ENCODE data around the gene PFKFB2. TPM values are rescaled to one million over a fixed set of nuclear protein-coding genes. Genes with fewer than 3 reads are reported as not detected.
A peak's percentile ranks its signal among the peaks of the same experiment; 100 is the strongest.

PFKFB2 gene
- total RNA-seq, 1 donor: 14.5 TPM

DNA sequence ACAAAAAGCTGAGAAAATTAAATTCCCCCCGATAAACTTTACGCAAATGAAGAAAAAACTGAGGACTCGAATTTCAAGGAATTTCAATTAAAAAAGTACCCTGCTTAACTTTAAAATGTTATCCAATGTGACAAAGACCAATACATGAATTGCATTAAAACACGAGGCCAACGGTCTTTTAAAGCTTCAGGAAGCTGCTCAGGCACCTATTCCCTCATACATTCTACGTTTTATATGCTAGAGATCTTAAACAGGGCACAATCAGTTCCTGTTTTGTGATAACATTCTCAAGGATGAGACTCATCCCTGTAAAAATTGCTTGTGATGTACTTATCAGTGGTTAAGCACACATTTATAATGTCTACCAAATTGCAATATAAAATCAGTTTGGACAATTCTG lies 5.0 kb upstream of the PFKFB2 start:
- Histone ChIP-seq H2AFZ (ENCODE audit: low read length) (no peak overlapping the region), H3K4me3 (ENCODE audit: insufficient read depth, low read length) (no peak overlapping the region), H3K27me3 (ENCODE audit: insufficient read depth, low read length) (no peaks in the 10 kb centered on the region), H3K36me3 (ENCODE audit: insufficient read depth, low read length) (peaks cover 22% of the 10 kb centered on the region), H3K4me2 (ENCODE audit: insufficient read depth, low read length) (no peak overlapping the region), H3K27ac (ENCODE audit: low read depth, low read length) (no peak overlapping the region), H3K79me2 (ENCODE audit: insufficient read depth, low read length) (peaks cover 56% of the 10 kb centered on the region), H3K4me1 (ENCODE audit: insufficient read depth, low read length) (peaks cover 30% of the 10 kb centered on the region), H3K9me3 (ENCODE audit: low read depth, low read length) (no peaks in the 10 kb centered on the region), H4K20me1 (ENCODE audit: insufficient read depth, low read length) (peaks cover 28% of the 10 kb centered on the region)
- TF ChIP-seq, protein P1, sequence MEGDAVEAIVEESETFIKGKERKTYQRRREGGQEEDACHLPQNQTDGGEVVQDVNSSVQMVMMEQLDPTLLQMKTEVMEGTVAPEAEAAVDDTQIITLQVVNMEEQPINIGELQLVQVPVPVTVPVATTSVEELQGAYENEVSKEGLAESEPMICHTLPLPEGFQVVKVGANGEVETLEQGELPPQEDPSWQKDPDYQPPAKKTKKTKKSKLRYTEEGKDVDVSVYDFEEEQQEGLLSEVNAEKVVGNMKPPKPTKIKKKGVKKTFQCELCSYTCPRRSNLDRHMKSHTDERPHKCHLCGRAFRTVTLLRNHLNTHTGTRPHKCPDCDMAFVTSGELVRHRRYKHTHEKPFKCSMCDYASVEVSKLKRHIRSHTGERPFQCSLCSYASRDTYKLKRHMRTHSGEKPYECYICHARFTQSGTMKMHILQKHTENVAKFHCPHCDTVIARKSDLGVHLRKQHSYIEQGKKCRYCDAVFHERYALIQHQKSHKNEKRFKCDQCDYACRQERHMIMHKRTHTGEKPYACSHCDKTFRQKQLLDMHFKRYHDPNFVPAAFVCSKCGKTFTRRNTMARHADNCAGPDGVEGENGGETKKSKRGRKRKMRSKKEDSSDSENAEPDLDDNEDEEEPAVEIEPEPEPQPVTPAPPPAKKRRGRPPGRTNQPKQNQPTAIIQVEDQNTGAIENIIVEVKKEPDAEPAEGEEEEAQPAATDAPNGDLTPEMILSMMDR (IDR thresholded peaks at IDR 0.05; ENCODE audit: extremely low read depth, low read depth, low read length): no peak
- no peak for DNase-seq (ENCODE audit: insufficient read length, low spot score, missing footprints)

DNA sequence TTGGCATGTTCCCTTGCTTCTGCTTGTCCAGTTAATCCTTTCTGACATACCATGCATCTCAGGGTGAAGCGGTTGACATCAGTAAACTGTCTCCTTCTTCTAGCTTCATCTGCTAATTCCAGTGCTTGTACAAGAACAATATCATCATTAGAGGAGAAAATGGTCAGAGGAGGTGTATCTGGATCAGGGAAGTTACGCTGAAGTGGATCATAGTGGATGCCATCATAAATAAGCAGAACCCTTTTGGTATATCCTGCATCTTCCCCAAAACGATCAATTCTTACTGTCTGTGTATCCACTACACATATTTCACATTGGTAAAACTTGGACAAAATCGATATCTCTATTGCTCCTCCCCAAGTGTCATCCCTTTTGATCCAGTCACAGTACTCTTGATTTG lies 4.0 kb upstream of the PFKFB2 start:
- Histone ChIP-seq H3K4me2 (ENCODE audit: insufficient read depth, low read length) (peak overlapping the region; percentile 95), H4K20me1 (ENCODE audit: insufficient read depth, low read length) (peaks cover 28% of the 10 kb centered on the region), H3K36me3 (ENCODE audit: insufficient read depth, low read length) (peaks cover 22% of the 10 kb centered on the region), H3K27me3 (ENCODE audit: insufficient read depth, low read length) (no peaks in the 10 kb centered on the region), H3K4me3 (ENCODE audit: insufficient read depth, low read length) (no peak overlapping the region), H3K4me1 (ENCODE audit: insufficient read depth, low read length) (peaks cover 36% of the 10 kb centered on the region), H2AFZ (ENCODE audit: low read length) (no peak overlapping the region), H3K27ac (ENCODE audit: low read depth, low read length) (no peak overlapping the region), H3K79me2 (ENCODE audit: insufficient read depth, low read length) (peaks cover 56% of the 10 kb centered on the region), H3K9me3 (ENCODE audit: low read depth, low read length) (no peaks in the 10 kb centered on the region)
- no peak for DNase-seq (ENCODE audit: insufficient read length, low spot score, missing footprints)
- TF ChIP-seq, protein P1 (IDR thresholded peaks at IDR 0.05; ENCODE audit: extremely low read depth, low read depth, low read length): no peak

DNA sequence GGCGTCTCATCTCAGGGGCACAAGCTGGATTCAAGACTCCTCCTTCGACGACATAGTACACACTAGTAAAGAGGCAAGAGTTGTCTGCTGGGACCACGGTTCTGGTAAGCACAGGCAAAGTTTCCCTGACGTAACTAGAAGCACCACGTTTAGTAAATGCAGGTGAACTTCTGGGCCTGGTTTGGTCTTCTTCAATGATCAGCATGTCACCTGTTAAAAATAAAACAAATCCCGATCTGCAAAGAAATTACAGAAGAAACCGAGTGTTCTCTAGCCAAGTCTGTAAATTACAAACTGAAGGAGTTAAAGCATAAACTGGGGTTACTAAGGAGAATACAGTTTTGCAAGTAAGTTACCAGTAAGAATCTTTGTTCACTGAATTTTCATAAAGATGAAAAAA lies 3.6 kb upstream of the PFKFB2 start:
- TF ChIP-seq, protein P1 (IDR thresholded peaks at IDR 0.05; ENCODE audit: extremely low read depth, low read depth, low read length): no peak
- Histone ChIP-seq H4K20me1 (ENCODE audit: insufficient read depth, low read length) (peaks cover 28% of the 10 kb centered on the region), H3K79me2 (ENCODE audit: insufficient read depth, low read length) (peaks cover 56% of the 10 kb centered on the region), H3K27ac (ENCODE audit: low read depth, low read length) (peak overlapping the region; percentile 95), H3K4me2 (ENCODE audit: insufficient read depth, low read length) (peak overlapping the region; percentile 95), H3K36me3 (ENCODE audit: insufficient read depth, low read length) (peaks cover 22% of the 10 kb centered on the region), H3K4me3 (ENCODE audit: insufficient read depth, low read length) (peak overlapping the region; percentile 97), H3K9me3 (ENCODE audit: low read depth, low read length) (no peaks in the 10 kb centered on the region), H3K27me3 (ENCODE audit: insufficient read depth, low read length) (no peaks in the 10 kb centered on the region), H2AFZ (ENCODE audit: low read length) (no peak overlapping the region), H3K4me1 (ENCODE audit: insufficient read depth, low read length) (peaks cover 36% of the 10 kb centered on the region)
- no peak for DNase-seq (ENCODE audit: insufficient read length, low spot score, missing footprints)

DNA sequence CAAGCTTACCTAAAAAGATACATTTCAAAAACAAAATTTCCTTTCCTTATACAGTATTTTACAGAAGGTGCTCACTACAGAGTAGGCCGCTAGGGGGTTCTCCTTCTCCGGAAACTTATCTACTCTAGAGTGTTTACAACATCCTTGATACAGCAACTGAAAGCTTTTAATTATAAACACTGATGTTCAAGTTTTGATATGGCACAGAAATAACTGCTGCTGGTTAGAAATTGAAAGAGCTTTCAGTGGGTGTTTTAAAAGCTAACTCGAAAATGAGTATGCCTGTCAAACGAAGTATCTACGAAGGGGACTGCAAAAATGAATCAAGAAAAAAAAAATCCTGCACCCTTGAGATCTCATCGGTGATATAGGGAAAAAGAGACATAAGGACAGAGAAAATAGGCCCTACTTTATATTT lies 3.1 kb upstream of the PFKFB2 start:
- DNase-seq (ENCODE audit: insufficient read length, low spot score, missing footprints): no peak
- Histone ChIP-seq H2AFZ (ENCODE audit: low read length) (peak overlapping the region; percentile 95), H3K27me3 (ENCODE audit: insufficient read depth, low read length) (no peaks in the 10 kb centered on the region), H3K36me3 (ENCODE audit: insufficient read depth, low read length) (peaks cover 22% of the 10 kb centered on the region), H3K27ac (ENCODE audit: low read depth, low read length) (peak overlapping the region; percentile 95), H3K4me1 (ENCODE audit: insufficient read depth, low read length) (peaks cover 36% of the 10 kb centered on the region), H3K9me3 (ENCODE audit: low read depth, low read length) (no peaks in the 10 kb centered on the region), H3K4me2 (ENCODE audit: insufficient read depth, low read length) (peak overlapping the region; percentile 95), H4K20me1 (ENCODE audit: insufficient read depth, low read length) (peaks cover 28% of the 10 kb centered on the region), H3K4me3 (ENCODE audit: insufficient read depth, low read length) (peak overlapping the region; percentile 97), H3K79me2 (ENCODE audit: insufficient read depth, low read length) (peaks cover 56% of the 10 kb centered on the region)
- TF ChIP-seq, protein P1 (IDR thresholded peaks at IDR 0.05; ENCODE audit: extremely low read depth, low read depth, low read length): peak; percentile 82
